ENCODE results near the gene FBXO2.

FBXO2 gene

DNA sequence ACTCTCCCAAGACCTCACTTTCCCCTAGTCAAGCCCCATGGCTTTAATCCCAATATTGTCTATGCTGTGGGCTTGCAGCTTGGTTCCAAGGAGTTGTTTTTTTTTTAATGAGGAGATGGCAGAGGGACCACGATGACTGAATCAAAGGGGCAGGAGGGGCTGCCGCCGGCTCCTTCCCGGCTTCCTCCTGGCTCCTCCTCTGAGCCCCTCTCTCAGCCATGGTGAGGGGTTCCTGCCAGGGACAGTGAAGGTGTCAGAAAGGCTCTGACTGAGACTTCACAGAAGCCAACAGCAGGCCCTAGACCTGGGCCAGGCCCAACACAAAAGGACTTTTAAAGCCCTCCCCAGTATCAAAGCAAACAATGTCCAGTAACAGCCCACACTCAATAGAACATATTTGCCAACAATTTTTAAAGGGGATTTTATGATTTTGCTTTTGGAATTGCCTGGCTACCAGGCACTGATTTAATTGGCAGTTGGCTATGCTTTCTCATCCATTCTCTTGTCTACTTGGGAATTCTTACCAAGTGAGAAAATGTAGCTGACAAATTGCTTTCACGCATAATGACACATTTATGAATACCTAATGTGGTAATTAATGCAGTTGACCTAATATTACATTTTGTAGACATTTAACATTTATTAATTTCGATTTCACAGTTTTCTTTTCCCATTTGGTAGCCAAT, 54.2 kb downstream of the FBXO2 start:
- 94 to 95% methylated on average over 5 to 6 of the region's 6 CpGs for WGBS, 2 experiments
- Histone ChIP-seq H3K27ac (ENCODE audit: insufficient read depth, low read depth, low read length, poor library complexity, severe bottlenecking) (no peak overlapping the region), H3K4me3 (ENCODE audit: insufficient read depth, low read depth, low read length) (no peak overlapping the region), H3K27me3 (ENCODE audit: control insufficient read depth, insufficient read depth, low read length, poor library complexity, severe bottlenecking) (no peaks in the 10 kb centered on the region), H3K36me3 (ENCODE audit: control insufficient read depth, insufficient read depth, low read length) (no peaks in the 10 kb centered on the region), H3K9me3 (ENCODE audit: control insufficient read depth, low read length) (no peaks in the 10 kb centered on the region), H3K4me1 (ENCODE audit: control insufficient read depth, insufficient read depth, low read length) (peaks cover 4% of the 10 kb centered on the region)

DNA sequence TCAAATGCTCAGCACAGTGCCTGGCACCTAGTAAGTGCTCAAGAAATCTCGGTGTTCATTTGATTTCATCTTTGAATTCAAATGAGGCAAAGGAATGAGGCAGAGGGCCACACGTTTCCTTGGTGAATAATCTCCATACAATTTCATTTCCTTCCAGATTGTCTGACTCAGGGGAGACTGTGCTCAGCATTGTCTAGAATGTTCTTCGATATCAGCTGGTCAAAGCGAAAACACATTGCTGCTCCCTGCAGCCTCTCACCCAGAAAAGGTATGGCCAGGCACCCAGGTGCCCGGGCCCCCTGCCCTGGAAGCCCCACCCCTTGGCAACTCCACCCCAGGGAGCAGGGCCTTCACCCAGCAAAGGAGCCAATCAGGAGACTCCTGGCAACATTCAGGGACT, 55.8 kb downstream of the FBXO2 start:
- H3K9me3 ChIP-seq (ENCODE audit: control insufficient read depth, low read length), result no peaks in the 10 kb centered on the region
- H3K27ac ChIP-seq (ENCODE audit: insufficient read depth, low read depth, low read length, poor library complexity, severe bottlenecking), result no peak overlapping the region
- 90 to 95% methylated on average over 5 of the region's 5 CpGs for WGBS, 2 experiments
- H3K4me1 ChIP-seq (ENCODE audit: control insufficient read depth, insufficient read depth, low read length), result peaks cover 8% of the 10 kb centered on the region
- no peak overlapping the region for H3K4me3 ChIP-seq (ENCODE audit: insufficient read depth, low read depth, low read length)
- no peaks in the 10 kb centered on the region for H3K27me3 ChIP-seq (ENCODE audit: control insufficient read depth, insufficient read depth, low read length, poor library complexity, severe bottlenecking)
- no peaks in the 10 kb centered on the region for H3K36me3 ChIP-seq (ENCODE audit: control insufficient read depth, insufficient read depth, low read length)

All from ectodermal cell (in vitro differentiated cells).